Forelimb muscle (tissue), 1 donor: ENCODE measurements around the gene SGSM2. TPM values are rescaled to one million over a fixed set of nuclear protein-coding genes. Genes with fewer than 3 reads are reported as not detected.

Source experiments
- DNase-seq: peaks from one replicate; pipeline ENCODE4 v3.0.0-alpha.2; 2013; ENCODE audit warnings: low read depth
- polyA plus RNA-seq: library from polyadenylated mRNA; unstranded; fragments of 120-200 nt; gene quantifications from one replicate; pipeline ENCODE4 v1.2.1, GENCODE V29; 2013; ENCODE audit not compliant: insufficient read length

The SGSM2 gene
- polyA plus RNA-seq, 1 donor: 42.4 TPM

DNA sequence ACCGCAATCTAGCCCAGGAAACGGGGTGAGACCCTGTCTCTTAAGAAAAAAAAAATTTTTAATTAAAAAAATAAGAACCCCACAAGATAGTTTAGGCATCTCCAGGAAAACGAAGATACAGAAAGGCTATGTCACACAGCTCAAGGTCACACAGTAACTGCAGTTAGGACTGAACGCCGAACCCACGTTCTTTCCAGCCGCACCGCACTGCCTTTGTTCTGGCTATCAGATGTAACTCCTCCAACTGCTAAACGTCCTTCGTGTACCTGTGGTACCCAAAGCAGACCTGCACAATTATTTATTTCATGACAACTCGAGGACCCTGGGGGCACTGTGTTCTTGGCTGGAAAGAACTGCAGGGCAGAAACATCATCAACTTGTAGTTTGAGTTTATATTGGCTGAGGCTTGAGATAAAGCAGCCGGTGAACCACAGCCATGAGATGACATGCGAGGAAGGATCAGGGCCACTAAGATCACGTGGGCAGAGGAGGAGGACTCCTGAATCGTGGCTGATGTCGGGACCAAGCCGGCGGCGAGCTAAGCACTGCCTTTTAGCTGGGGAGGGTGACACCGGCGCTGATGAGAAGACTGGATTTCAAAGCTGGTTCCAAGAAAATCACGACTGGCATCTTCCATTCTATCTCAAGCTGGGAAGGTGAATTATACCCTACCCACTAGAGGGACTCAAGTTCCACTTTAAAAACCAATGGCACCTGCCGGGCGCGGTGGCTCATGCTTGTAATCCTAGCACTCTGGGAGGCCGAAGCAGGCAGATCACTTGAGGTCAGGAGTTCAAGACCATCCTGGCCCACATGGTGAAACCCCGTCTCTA lies 84.2 kb downstream of the SGSM2 start:
- no peak for DNase-seq

GRCh38 chr17:2423271-2423670 lies 86.0 kb downstream of the SGSM2 start:
- DNase-seq: no peak

GRCh38 chr17:2427215-2427614 lies 89.9 kb downstream of the SGSM2 start:
- no peak for DNase-seq

GRCh38 chr17:2427910-2428309 lies 90.6 kb downstream of the SGSM2 start:
- no peak for DNase-seq

Other genes starting within 250 kb of the SGSM2 start
- gene SMG6, start 33.7 kb upstream of the SGSM2 start, polyA plus RNA-seq: 16.5 TPM
- 21.0 TPM for gene SRR, start 33.6 kb upstream of the SGSM2 start, polyA plus RNA-seq
- gene TSR1, start 1.0 kb upstream of the SGSM2 start, polyA plus RNA-seq: 35.0 TPM
- gene MNT, start 63.6 kb downstream of the SGSM2 start, polyA plus RNA-seq: 17.6 TPM
- 20.0 TPM for gene METTL16, start 174.4 kb downstream of the SGSM2 start, polyA plus RNA-seq